Keratinocyte (primary cell): Measurements from ENCODE around the gene P2RX2. TPM values are rescaled to one million over a fixed set of nuclear protein-coding genes. Genes with fewer than 3 reads are reported as not detected.

Source experiments
- DNase-seq: peaks from one replicate; pipeline ENCODE4 v3.0.0-alpha.2; 2011; ENCODE audit warnings: low read depth, missing footprints, low spot score
- FAIRE-seq: peaks from 2 replicates; lab custom pipeline; 2011; peaks lifted over from hg19 to GRCh38; lab: Jason Lieb, UNC
- H2AFZ ChIP-seq: 2 replicates; pipeline ENCODE4 v1.6.0; 2012; ENCODE audit warnings: low read length, control low read depth, inconsistent platforms; ENCODE audit not compliant: control insufficient read depth
- H3K27ac ChIP-seq: 2 replicates; pipeline ENCODE4 v1.5.1; 2011; ENCODE audit warnings: low read length; ENCODE audit not compliant: control insufficient read depth, insufficient read depth
- H3K27me3 ChIP-seq: 3 replicates; pipeline ENCODE4 v1.6.0; 2011; ENCODE audit warnings: low read length; ENCODE audit not compliant: control insufficient read depth, insufficient read depth; ENCODE audit errors: extremely low read depth
- H3K36me3 ChIP-seq, 2 experiments: 2 replicates in 1 of 2; 3 replicates in 1 of 2; pipeline ENCODE4 v1.5.1; 2011; ENCODE audit warnings: low read length in 2 of 2, mild to moderate bottlenecking in 1 of 2; ENCODE audit not compliant: control insufficient read depth in 2 of 2, insufficient read depth in 2 of 2; ENCODE audit errors: extremely low read depth in 1 of 2
- H3K4me1 ChIP-seq: 3 replicates; pipeline ENCODE4 v1.5.1; 2011; ENCODE audit warnings: low read length; ENCODE audit not compliant: control insufficient read depth, insufficient read depth; ENCODE audit errors: extremely low read depth
- H3K4me2 ChIP-seq: 3 replicates; pipeline ENCODE4 v1.6.0; 2011; ENCODE audit warnings: low read depth, low read length; ENCODE audit not compliant: control insufficient read depth, insufficient read depth; ENCODE audit errors: extremely low read depth
- H3K4me3 ChIP-seq, 3 experiments: fragments of 200-600 bp in 1 of 3; sonication (generic) in 1 of 3; 2 replicates in 2 of 3; 3 replicates in 1 of 3; pipeline ENCODE4 v1.5.1; 2011 to 2016; ENCODE audit warnings: low read length in 3 of 3, mild to moderate bottlenecking in 3 of 3, control low read depth in 2 of 3, inconsistent platforms in 1 of 3, low read depth in 1 of 3, mixed read lengths in 1 of 3, mixed run types in 1 of 3, moderate library complexity in 1 of 3; ENCODE audit not compliant: control insufficient read depth in 2 of 3, insufficient read depth in 2 of 3; ENCODE audit errors: extremely low read depth in 1 of 3
- H3K79me2 ChIP-seq: 2 replicates; pipeline ENCODE4 v1.6.0; 2012; ENCODE audit warnings: low read length; ENCODE audit not compliant: control insufficient read depth, insufficient read depth
- H3K9ac ChIP-seq: 3 replicates; pipeline ENCODE4 v1.6.0; 2011; ENCODE audit warnings: low read length; ENCODE audit not compliant: control insufficient read depth, insufficient read depth; ENCODE audit errors: extremely low read depth
- H3K9me1 ChIP-seq: 3 replicates; pipeline ENCODE4 v1.6.0; 2011; ENCODE audit warnings: low read length; ENCODE audit not compliant: control insufficient read depth, insufficient read depth; ENCODE audit errors: extremely low read depth
- H3K9me3 ChIP-seq: 2 replicates; pipeline ENCODE4 v1.5.1; 2012; ENCODE audit warnings: low read depth, low read length; ENCODE audit not compliant: control insufficient read depth
- H4K20me1 ChIP-seq: 3 replicates; pipeline ENCODE4 v1.6.0; 2011; ENCODE audit warnings: low read length; ENCODE audit not compliant: control insufficient read depth, insufficient read depth; ENCODE audit errors: extremely low read depth
- CTCF ChIP-seq, 3 experiments: IDR thresholded peaks in 1 of 3; conservative IDR thresholded peaks in 1 of 3; optimal IDR thresholded peaks in 1 of 3; 2 replicates in 2 of 3; 3 replicates in 1 of 3; pipeline versions ENCODE3 to v1.5.1; 2011; ENCODE audit warnings: low read length in 3 of 3, mild to moderate bottlenecking in 3 of 3, moderate library complexity in 2 of 3, control low read depth in 1 of 3, inconsistent platforms in 1 of 3; ENCODE audit not compliant: insufficient read depth in 2 of 3; ENCODE audit errors: extremely low read depth in 1 of 3
- EZH2 ChIP-seq: IDR thresholded peaks from one replicate; pipeline ENCODE4 v1.6.1; 2012; ENCODE audit warnings: inconsistent platforms, mild to moderate bottlenecking, low read length, moderate library complexity
- dilution Hi-C: fragments of 300-500 bp; cut with MboI; formaldehyde crosslinking; loops from one replicate; pipeline ENCODE4 v1.7.0; 2020; ENCODE audit warnings: low sequenced_read_pairs; ENCODE audit not compliant: extremely low pct_ligation_motif_present
- polyA plus RNA-seq, 5 experiments: library from polyadenylated mRNA; depleted of rRNA in 3 of 5; stranded (reverse) in 3 of 5; stranded (forward) in 1 of 5; unstranded in 1 of 5; fragments of >200 nt; gene quantifications; 1 replicate in 1 of 5; 2 replicates in 3 of 5; 3 replicates in 1 of 5; pipeline versions ENCODE4 v1.2.1 to v1.2.3, GENCODE V29; 2011 to 2012; ENCODE audit warnings: missing spikeins in 2 of 5, low read depth in 1 of 5, low replicate concordance in 1 of 5

P2RX2 gene
- polyA plus RNA-seq, 1 donor (not counting 4 experiments of a cell fraction or from before 2014, with no cell fraction given): not detected

- Histone ChIP-seq H3K79me2 (peaks cover under 1% of the 10 kb centered on the region), H3K9me1 (no peaks in the 10 kb centered on the region), H4K20me1 (peaks cover 5% of the 10 kb centered on the region), H3K27ac (no peak overlapping the region), H3K4me1 (no peaks in the 10 kb centered on the region), H3K9me3 (no peaks in the 10 kb centered on the region), H3K4me2 (no peak overlapping the region), H3K4me3 (no peak overlapping the region), H3K9ac (no peak overlapping the region), H2AFZ (no peak overlapping the region), H3K27me3 (no peaks in the 10 kb centered on the region), H3K36me3 (peaks cover 0 to 18% of the 10 kb centered on the region in 2 experiments)
- no peak for DNase-seq
- no peak for FAIRE-seq
- dilution Hi-C loops: no loop called here
- TF ChIP-seq CTCF (optimal IDR thresholded peaks at IDR 0.05 in 1 of 3, IDR thresholded peaks at IDR 0.05 in 1 of 3, conservative IDR thresholded peaks at IDR 0.05 in 1 of 3; ENCODE audit: extremely low read depth in 1 of 3, insufficient read depth in 2 of 3, low read length in 3 of 3): no peak
- no peak for TF ChIP-seq EZH2
Observed at GRCh38 chr12:132571051-132571450, 47.5 kb upstream of the P2RX2 start.

- FAIRE-seq: no peak
- Histone ChIP-seq H2AFZ (no peak overlapping the region), H3K36me3 (peaks cover 0 to 17% of the 10 kb centered on the region in 2 experiments), H3K79me2 (no peaks in the 10 kb centered on the region), H3K4me1 (no peaks in the 10 kb centered on the region), H3K27me3 (no peaks in the 10 kb centered on the region), H4K20me1 (peaks cover 5% of the 10 kb centered on the region), H3K9me1 (no peaks in the 10 kb centered on the region), H3K27ac (no peak overlapping the region), H3K9me3 (no peaks in the 10 kb centered on the region), H3K4me3 (no peak overlapping the region), H3K9ac (no peak overlapping the region), H3K4me2 (no peak overlapping the region)
- TF ChIP-seq EZH2: no peak
- no peak for TF ChIP-seq CTCF (optimal IDR thresholded peaks at IDR 0.05 in 1 of 3, IDR thresholded peaks at IDR 0.05 in 1 of 3, conservative IDR thresholded peaks at IDR 0.05 in 1 of 3; ENCODE audit: extremely low read depth in 1 of 3, insufficient read depth in 2 of 3, low read length in 3 of 3)
- no peak for DNase-seq
- dilution Hi-C loops: no loop called here
Observed at GRCh38 chr12:132571598-132571997, 47.0 kb upstream of the P2RX2 start.
